ENCODE measurements around the gene ACKR2.

ACKR2 gene

DNA sequence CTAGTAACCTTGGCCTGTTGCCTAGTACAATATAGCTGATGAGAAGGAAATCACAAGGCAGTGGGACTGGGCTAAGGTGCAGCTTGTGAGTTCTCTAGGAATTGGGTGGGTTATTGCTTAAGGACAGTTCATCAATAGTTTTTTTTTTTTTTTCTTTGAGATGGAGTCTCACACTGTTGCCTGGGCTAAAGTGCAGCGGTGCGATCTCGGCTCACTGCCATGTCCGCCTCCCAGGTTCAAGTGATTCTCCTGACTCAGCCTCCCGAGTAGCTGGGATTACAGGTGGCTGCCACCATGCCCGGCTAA is 11.5 kb downstream of the ACKR2 start:
- CTCF ChIA-PET, result interaction anchor here (0.5 to 1.6 kb wide), 3 partner anchors 10 to 86 kb away, joined by 3 to 4 read pairs (median 4); no protein-coding TSS in a partner anchor
- no peaks in the 10 kb centered on the region for H3K9me3 ChIP-seq (ENCODE audit: control insufficient read depth, insufficient read depth, low read depth, low read length)
- POLR2A ChIA-PET, result interaction anchor here (0.6 to 2.0 kb wide), 4 partner anchors 16 to 249 kb away, joined by 3 to 8 read pairs (median 4); no protein-coding TSS in a partner anchor
- H3K36me3 ChIP-seq (ENCODE audit: control insufficient read depth in 2 of 2, insufficient read depth in 1 of 2, low read length in 2 of 2), result no peaks in the 10 kb centered on the region
- no peak overlapping the region for H3K4me3 ChIP-seq (ENCODE audit: low read depth, low read length)
- no peak for TF ChIP-seq ZNF362 (tag by site-specific recombination; IDR thresholded peaks at IDR 0.05)
- TF ChIP-seq, protein P1, sequence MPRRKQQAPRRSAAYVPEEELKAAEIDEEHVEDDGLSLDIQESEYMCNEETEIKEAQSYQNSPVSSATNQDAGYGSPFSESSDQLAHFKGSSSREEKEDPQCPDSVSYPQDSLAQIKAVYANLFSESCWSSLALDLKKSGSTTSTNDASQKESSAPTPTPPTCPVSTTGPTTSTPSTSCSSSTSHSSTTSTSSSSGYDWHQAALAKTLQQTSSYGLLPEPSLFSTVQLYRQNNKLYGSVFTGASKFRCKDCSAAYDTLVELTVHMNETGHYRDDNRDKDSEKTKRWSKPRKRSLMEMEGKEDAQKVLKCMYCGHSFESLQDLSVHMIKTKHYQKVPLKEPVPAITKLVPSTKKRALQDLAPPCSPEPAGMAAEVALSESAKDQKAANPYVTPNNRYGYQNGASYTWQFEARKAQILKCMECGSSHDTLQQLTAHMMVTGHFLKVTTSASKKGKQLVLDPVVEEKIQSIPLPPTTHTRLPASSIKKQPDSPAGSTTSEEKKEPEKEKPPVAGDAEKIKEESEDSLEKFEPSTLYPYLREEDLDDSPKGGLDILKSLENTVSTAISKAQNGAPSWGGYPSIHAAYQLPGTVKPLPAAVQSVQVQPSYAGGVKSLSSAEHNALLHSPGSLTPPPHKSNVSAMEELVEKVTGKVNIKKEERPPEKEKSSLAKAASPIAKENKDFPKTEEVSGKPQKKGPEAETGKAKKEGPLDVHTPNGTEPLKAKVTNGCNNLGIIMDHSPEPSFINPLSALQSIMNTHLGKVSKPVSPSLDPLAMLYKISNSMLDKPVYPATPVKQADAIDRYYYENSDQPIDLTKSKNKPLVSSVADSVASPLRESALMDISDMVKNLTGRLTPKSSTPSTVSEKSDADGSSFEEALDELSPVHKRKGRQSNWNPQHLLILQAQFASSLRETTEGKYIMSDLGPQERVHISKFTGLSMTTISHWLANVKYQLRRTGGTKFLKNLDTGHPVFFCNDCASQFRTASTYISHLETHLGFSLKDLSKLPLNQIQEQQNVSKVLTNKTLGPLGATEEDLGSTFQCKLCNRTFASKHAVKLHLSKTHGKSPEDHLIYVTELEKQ (tag by site-specific recombination; IDR thresholded peaks at IDR 0.05; ENCODE audit: borderline replicate concordance), result no peak
- TF ChIP-seq ZNF747 (tag by site-specific recombination; IDR thresholded peaks at IDR 0.05), result no peak
- TF ChIP-seq ZNF274 (IDR thresholded peaks at IDR 0.05; ENCODE audit: low read length), result no peak
- no peak; the same call in 1 of the 2 replicates for TF ChIP-seq ZNF274 (tag by site-specific recombination; IDR thresholded peaks at IDR 0.05; ENCODE audit: borderline replicate concordance)
- TF ChIP-seq ZNF521 (tag by site-specific recombination; IDR thresholded peaks at IDR 0.05), result no peak
- TF ChIP-seq ZNF223 (tag by site-specific recombination; IDR thresholded peaks at IDR 0.05), result no peak
- TF ChIP-seq ZFHX2 (tag by site-specific recombination; conservative IDR thresholded peaks at IDR 0.05), result no peak
- TF ChIP-seq ZNF114 (tag by site-specific recombination; IDR thresholded peaks at IDR 0.05), result no peak
- no peak for TF ChIP-seq ZNF707 (tag by site-specific recombination; IDR thresholded peaks at IDR 0.05)
- TF ChIP-seq ZBTB17 (tag by site-specific recombination; IDR thresholded peaks at IDR 0.05), result no peak
- TF ChIP-seq ZNF280C (tag by site-specific recombination; IDR thresholded peaks at IDR 0.05), result no peak
- no peak for TF ChIP-seq SCRT1 (tag by site-specific recombination; IDR thresholded peaks at IDR 0.05; ENCODE audit: borderline replicate concordance)
- peak overlapping the region; percentile 35; the same call in 1 of the 2 replicates for H3K27ac ChIP-seq (ENCODE audit: extremely low read depth, low read depth, low read length)
- H3K4me1 ChIP-seq (ENCODE audit: control insufficient read depth, insufficient read depth, low read length), result peaks cover 5% of the 10 kb centered on the region; the same call in 1 of the 2 replicates

GRCh38 chr3:42822828-42823227 is 13.6 kb downstream of the ACKR2 start:
- CTCF ChIA-PET, result interaction anchor here (0.6 kb wide), 1 partner anchor 18 kb away, joined by 3 read pairs; the partner anchor contains the start of gene HIGD1A
- H3K4me3 ChIP-seq (ENCODE audit: low read depth, low read length), result no peak overlapping the region
- peaks cover 5% of the 10 kb centered on the region; the same call in 1 of the 2 replicates for H3K4me1 ChIP-seq (ENCODE audit: control insufficient read depth, insufficient read depth, low read length)
- H3K9me3 ChIP-seq (ENCODE audit: control insufficient read depth, insufficient read depth, low read depth, low read length), result no peaks in the 10 kb centered on the region
- no peaks in the 10 kb centered on the region for H3K36me3 ChIP-seq (ENCODE audit: control insufficient read depth in 2 of 2, insufficient read depth in 1 of 2, low read length in 2 of 2)
- H3K27ac ChIP-seq (ENCODE audit: extremely low read depth, low read depth, low read length), result peak overlapping the region; percentile 77
- TF ChIP-seq KLF8 (tag by site-specific recombination; IDR thresholded peaks at IDR 0.05) (no peak), ZNF148 (tag by site-specific recombination; IDR thresholded peaks at IDR 0.05; ENCODE audit: borderline replicate concordance) (no peak), ZNF658 (tag by site-specific recombination; IDR thresholded peaks at IDR 0.05) (no peak), TCF7L2 (IDR thresholded peaks at IDR 0.05; ENCODE audit: borderline replicate concordance, low read depth, low read length) (0 out of 2 replicates have a peak, but pooled peaks have one; percentile 49), ZBTB21 (tag by site-specific recombination; IDR thresholded peaks at IDR 0.05) (no peak), PRDM1 (tag by site-specific recombination; IDR thresholded peaks at IDR 0.05) (0 out of 2 replicates have a peak, but pooled peaks have one; percentile 20), ZNF335 (tag by site-specific recombination; conservative IDR thresholded peaks at IDR 0.05) (0 out of 2 replicates have a peak, but pooled peaks have one; percentile 22), AEBP2 (tag by site-specific recombination; IDR thresholded peaks at IDR 0.05; ENCODE audit: borderline replicate concordance) (no peak)
- POLR2A ChIA-PET, result no interaction called here

Measured in HEK293 (cell line).